Measurements from ENCODE around the gene INPP5A. TPM values are rescaled to one million over a fixed set of nuclear protein-coding genes. Genes with fewer than 3 reads are reported as not detected.
A peak's percentile ranks its signal among the peaks of the same experiment; 100 is the strongest.

Gene INPP5A
- total and polyA plus RNA-seq, 2 donors (not counting 1 experiment from before 2014, with no cell fraction given): 9.3 to 87.8 TPM

- ATAC-seq (ENCODE audit: low read depth) (no peak), DNase-seq (no peak)
- no peak overlapping the region for H3K4me2 ChIP-seq (replicated peaks; ENCODE audit: low read depth, low read length, poor library complexity, severe bottlenecking)
- Mint-ChIP-seq H3K4me1 (peaks cover 37% of the 10 kb centered on the region), H3K4me3 (peak overlapping the region; percentile 23), H3K9me3 (ENCODE audit: insufficient read depth) (no peaks in the 10 kb centered on the region), H3K27ac (peak overlapping the region; percentile 20), H3K27me3 (no peaks in the 10 kb centered on the region)
- peaks cover 99% of the 10 kb centered on the region for H3K79me2 ChIP-seq (ENCODE audit: control insufficient read depth, insufficient read depth, low read length)
- no peak overlapping the region for H2AFZ ChIP-seq (ENCODE audit: insufficient read depth, low read depth, low read length, poor library complexity, severe bottlenecking)
- H3K9ac ChIP-seq (ENCODE audit: low read length): no peak overlapping the region
- H3K4me3 ChIP-seq (ENCODE audit: control extremely low read depth in 1 of 5, extremely low read depth in 1 of 5, insufficient read depth in 1 of 5, low read depth in 2 of 5, low read length in 4 of 5): no peak overlapping the region
- H3K27ac ChIP-seq (ENCODE audit: low read length in 2 of 2): peak overlapping the region in 1 of 2 donors; percentile 93
- peaks cover 0 to 4% (median 0%) of the 10 kb centered on the region in 3 donors for H3K9me3 ChIP-seq (ENCODE audit: control extremely low read depth in 1 of 3, control insufficient read depth in 2 of 3, insufficient read depth in 1 of 3, low read length in 2 of 3)
- ChIA-PET CTCF (interaction anchor here (1.0 kb wide), 1 partner anchor 13 kb away, joined by 3 read pairs; no protein-coding TSS in a partner anchor), POLR2A (interaction anchor here (3.6 kb wide), 1 partner anchor 14 kb away, joined by 17 read pairs; no protein-coding TSS in a partner anchor)
- peaks cover 57 to 67% of the 10 kb centered on the region in 2 donors for H3K4me1 ChIP-seq (ENCODE audit: control insufficient read depth in 2 of 2, insufficient read depth in 2 of 2, low read length in 2 of 2)
- TF ChIP-seq EZH2 (IDR thresholded peaks at IDR 0.05; ENCODE audit: borderline replicate concordance, insufficient read depth, low read depth, low read length, poor library complexity, severe bottlenecking): no peak
- TF ChIP-seq, protein P1, sequence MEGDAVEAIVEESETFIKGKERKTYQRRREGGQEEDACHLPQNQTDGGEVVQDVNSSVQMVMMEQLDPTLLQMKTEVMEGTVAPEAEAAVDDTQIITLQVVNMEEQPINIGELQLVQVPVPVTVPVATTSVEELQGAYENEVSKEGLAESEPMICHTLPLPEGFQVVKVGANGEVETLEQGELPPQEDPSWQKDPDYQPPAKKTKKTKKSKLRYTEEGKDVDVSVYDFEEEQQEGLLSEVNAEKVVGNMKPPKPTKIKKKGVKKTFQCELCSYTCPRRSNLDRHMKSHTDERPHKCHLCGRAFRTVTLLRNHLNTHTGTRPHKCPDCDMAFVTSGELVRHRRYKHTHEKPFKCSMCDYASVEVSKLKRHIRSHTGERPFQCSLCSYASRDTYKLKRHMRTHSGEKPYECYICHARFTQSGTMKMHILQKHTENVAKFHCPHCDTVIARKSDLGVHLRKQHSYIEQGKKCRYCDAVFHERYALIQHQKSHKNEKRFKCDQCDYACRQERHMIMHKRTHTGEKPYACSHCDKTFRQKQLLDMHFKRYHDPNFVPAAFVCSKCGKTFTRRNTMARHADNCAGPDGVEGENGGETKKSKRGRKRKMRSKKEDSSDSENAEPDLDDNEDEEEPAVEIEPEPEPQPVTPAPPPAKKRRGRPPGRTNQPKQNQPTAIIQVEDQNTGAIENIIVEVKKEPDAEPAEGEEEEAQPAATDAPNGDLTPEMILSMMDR (IDR thresholded peaks at IDR 0.05): no peak
- WGBS (ENCODE audit: insufficient coverage): 95% methylated on average over 29 of the region's 33 CpGs
- intact Hi-C loops (cut with micrococcal nuclease): loop anchor here (5.0 kb wide), 1 partner anchor 74 kb away; no protein-coding TSS in a partner anchor
- H3K36me3 ChIP-seq (replicated peaks in 1 of 2; ENCODE audit: control extremely low read depth in 1 of 2, control insufficient read depth in 1 of 2, extremely low read depth in 1 of 2, insufficient read depth in 2 of 2, low read length in 1 of 2): no peaks in the 10 kb centered on the region
- H4K20me1 ChIP-seq (ENCODE audit: control insufficient read depth, insufficient read depth, low read length, poor library complexity, severe bottlenecking): peaks cover 28% of the 10 kb centered on the region
- H3K27me3 ChIP-seq (replicated peaks in 1 of 4; ENCODE audit: control extremely low read depth in 1 of 4, control insufficient read depth in 3 of 4, insufficient read depth in 4 of 4, low read length in 3 of 4): no peaks in the 10 kb centered on the region
These were observed 20.3 kb downstream of the INPP5A start for GRCh38 chr10:132557696-132558515.
